K562 (cell line): Measurements from ENCODE around the gene LYPLA2. TPM values are rescaled to one million over a fixed set of nuclear protein-coding genes. Genes with fewer than 3 reads are reported as not detected.

Experiments
- ATF7 ChIP-seq: fragments of 450-650 bp; IDR thresholded peaks from 2 replicates; pipeline ENCODE4 v1.7.1; 2014; ENCODE audit warnings: mild to moderate bottlenecking, moderate library complexity
- BRCA1 ChIP-seq, 2 experiments: fragments of 450-650 bp in 1 of 2; sonication (generic) in 1 of 2; formaldehyde crosslinking in 1 of 2; IDR thresholded peaks; 2 replicates each; pipeline versions ENCODE4 v1.5.0 to v1.6.1; 2017 to 2020; ENCODE audit warnings: mild to moderate bottlenecking in 1 of 2, missing genetic modification reagents in 1 of 2
- CTBP1 ChIP-seq: fragments of 450-650 bp; IDR thresholded peaks from 2 replicates; pipeline ENCODE4 v1.6.1; 2016; ENCODE audit warnings: borderline replicate concordance
- DPF2 ChIP-seq: fragments of 450-650 bp; IDR thresholded peaks from 2 replicates; pipeline ENCODE4 v1.6.1; 2016
- ELF1 ChIP-seq: fragments of 200-800 bp; sonication (Bioruptor generic); IDR thresholded peaks from 2 replicates; pipeline ENCODE4 v1.6.1; 2016; ENCODE audit warnings: missing genetic modification characterization, missing compliant biosample characterization
- ESRRA ChIP-seq: fragments of 450-650 bp; IDR thresholded peaks from 2 replicates; pipeline ENCODE4 v1.6.1; 2014; ENCODE audit warnings: low read depth, mild to moderate bottlenecking, moderate library complexity, borderline replicate concordance
- HDAC6 ChIP-seq: IDR thresholded peaks from 2 replicates; pipeline ENCODE4 v1.6.1; 2012; ENCODE audit warnings: low read depth, mild to moderate bottlenecking, control low read depth, inconsistent platforms, low read length, moderate library complexity
- NEUROD1 ChIP-seq: fragments of 150-350 bp; IDR thresholded peaks from 2 replicates; pipeline ENCODE4 v1.6.1; 2014; ENCODE audit warnings: borderline replicate concordance, low read length, low read depth; ENCODE audit not compliant: partially characterized antibody
- NFATC3 ChIP-seq: fragments of 450-650 bp; IDR thresholded peaks from 2 replicates; pipeline ENCODE4 v1.6.1; 2017; ENCODE audit warnings: mild to moderate bottlenecking
- NONO ChIP-seq, 2 experiments: fragments of 200-400 bp in 1 of 2; fragments of 450-650 bp in 1 of 2; formaldehyde crosslinking in 1 of 2; IDR thresholded peaks; 2 replicates each; pipeline ENCODE4 v1.6.1; 2017; ENCODE audit warnings: low read depth in 2 of 2, mild to moderate bottlenecking in 2 of 2, moderate library complexity in 2 of 2, low read length in 1 of 2
- SLC30A9 ChIP-seq: fragments of 250-450 bp; sonication (Bioruptor Pico); IDR thresholded peaks from 2 replicates; pipeline ENCODE4 v1.8.0; 2022; ENCODE audit warnings: mild to moderate bottlenecking, moderate library complexity
- ZNF668 ChIP-seq: fragments of 250-450 bp; sonication (Bioruptor Pico); IDR thresholded peaks from 2 replicates; pipeline ENCODE4 v1.8.0; 2022; ENCODE audit warnings: mild to moderate bottlenecking, inconsistent platforms
- ZNF707 ChIP-seq: fragments of 250-450 bp; sonication (Bioruptor Pico); conservative IDR thresholded peaks from 2 replicates; pipeline ENCODE4 v1.8.0; 2022; ENCODE audit warnings: inconsistent platforms, mild to moderate bottlenecking, moderate library complexity
- ZNF780A ChIP-seq: fragments of 250-450 bp; sonication (Bioruptor Pico); IDR thresholded peaks from 2 replicates; pipeline ENCODE4 v1.5.0; 2021; ENCODE audit warnings: mild to moderate bottlenecking
- polyA plus RNA-seq, 8 experiments: library from polyadenylated mRNA; depleted of rRNA in 4 of 8; stranded (reverse) in 5 of 8; unstranded in 3 of 8; fragments of >200 nt; fragmentation: Nextera tagmentation in 2 of 8; fragmentation: Illumina TruSeq in 1 of 8; extraction: Ambion mirVana in 2 of 8; extraction: Trizol in 1 of 8; gene quantifications; 2 replicates each; pipeline versions ENCODE4 v1.2.1 to v1.2.3, GENCODE V29; 2011 to 2014; ENCODE audit warnings: inconsistent platforms in 1 of 8, missing spikeins in 1 of 8
- total RNA-seq, 7 experiments: library from RNA; depleted of rRNA in 6 of 7; stranded (reverse); fragments of >200 nt in 6 of 7; fragmentation: Illumina TruSeq in 2 of 7; extraction: Trizol in 2 of 7; gene quantifications; 2 replicates each; pipeline versions ENCODE4 v1.2.1 to v1.2.3, GENCODE V29; 2011 to 2021; ENCODE audit warnings: low replicate concordance in 1 of 7
- TF ChIP-seq, protein P1 (sequence below): fragments of 450-650 bp; formaldehyde crosslinking; IDR thresholded peaks from 2 replicates; pipeline ENCODE4 v1.4.0; 2022; ENCODE audit warnings: missing genetic modification characterization
- TF ChIP-seq, protein P2 (sequence below): sonication (generic); formaldehyde crosslinking; IDR thresholded peaks from 2 replicates; pipeline ENCODE4 v1.8.1; 2022; ENCODE audit warnings: missing genetic modification reagents
- TF ChIP-seq, protein P3 (sequence below), 2 experiments: fragments of 450-650 bp in 1 of 2; sonication (generic) in 1 of 2; formaldehyde crosslinking in 1 of 2; IDR thresholded peaks; 2 replicates each; pipeline versions ENCODE4 v1.7.1 to v1.9.0; 2016 to 2022; ENCODE audit warnings: inconsistent platforms in 1 of 2, mild to moderate bottlenecking in 1 of 2, missing genetic modification reagents in 1 of 2

The LYPLA2 gene
- total and polyA plus RNA-seq, 9 of the 15 experiments (the other 6 are each of a cell fraction or from before 2014, with no cell fraction given) = 3.9 to 128 (median 60.1) TPM

DNA sequence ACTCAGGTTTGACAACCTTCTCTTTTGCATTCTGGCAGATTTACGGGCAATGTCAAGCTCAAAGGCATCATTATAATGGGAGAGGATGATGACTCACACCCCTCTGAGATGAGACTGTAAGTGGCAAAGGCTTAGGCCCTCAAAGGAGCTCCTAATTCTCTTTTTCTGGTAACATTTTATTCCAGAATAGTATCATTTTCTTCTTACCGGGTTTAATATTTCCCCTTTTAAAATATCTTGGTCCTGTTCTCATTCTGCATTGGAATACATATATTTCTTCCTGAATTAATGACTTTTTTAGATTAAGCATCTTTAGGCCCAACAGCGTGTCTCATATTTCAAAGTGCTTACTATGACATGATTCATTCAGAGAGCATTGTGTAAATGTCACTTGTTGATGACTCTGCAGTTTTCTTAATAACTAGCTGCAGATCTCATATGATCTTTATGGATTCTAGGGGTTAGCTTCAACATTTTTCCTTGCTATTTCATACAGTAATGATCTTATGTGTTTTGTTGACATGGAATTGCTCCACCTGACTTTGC, 11.0 kb upstream of the LYPLA2 start (continued):
- TF ChIP-seq, protein P1, sequence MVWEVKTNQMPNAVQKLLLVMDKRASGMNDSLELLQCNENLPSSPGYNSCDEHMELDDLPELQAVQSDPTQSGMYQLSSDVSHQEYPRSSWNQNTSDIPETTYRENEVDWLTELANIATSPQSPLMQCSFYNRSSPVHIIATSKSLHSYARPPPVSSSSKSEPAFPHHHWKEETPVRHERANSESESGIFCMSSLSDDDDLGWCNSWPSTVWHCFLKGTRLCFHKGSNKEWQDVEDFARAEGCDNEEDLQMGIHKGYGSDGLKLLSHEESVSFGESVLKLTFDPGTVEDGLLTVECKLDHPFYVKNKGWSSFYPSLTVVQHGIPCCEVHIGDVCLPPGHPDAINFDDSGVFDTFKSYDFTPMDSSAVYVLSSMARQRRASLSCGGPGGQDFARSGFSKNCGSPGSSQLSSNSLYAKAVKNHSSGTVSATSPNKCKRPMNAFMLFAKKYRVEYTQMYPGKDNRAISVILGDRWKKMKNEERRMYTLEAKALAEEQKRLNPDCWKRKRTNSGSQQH = no peak
- TF ChIP-seq BRCA1 (IDR thresholded peaks at IDR 0.05) = no peak
- TF ChIP-seq BRCA1 (CRISPR knock-in tag; IDR thresholded peaks at IDR 0.05) = no peak
- no peak for TF ChIP-seq HDAC6
- peak; percentile 88 for TF ChIP-seq DPF2
- no peak for TF ChIP-seq ESRRA
- TF ChIP-seq NONO (IDR thresholded peaks at IDR 0.05; ENCODE audit: low read depth in 2 of 2, low read length in 1 of 2) = no peak
- TF ChIP-seq ZNF668 (CRISPR knock-in tag) = 0 out of 2 replicates have a peak, but pooled peaks have one; percentile 30
- TF ChIP-seq, protein P2, sequence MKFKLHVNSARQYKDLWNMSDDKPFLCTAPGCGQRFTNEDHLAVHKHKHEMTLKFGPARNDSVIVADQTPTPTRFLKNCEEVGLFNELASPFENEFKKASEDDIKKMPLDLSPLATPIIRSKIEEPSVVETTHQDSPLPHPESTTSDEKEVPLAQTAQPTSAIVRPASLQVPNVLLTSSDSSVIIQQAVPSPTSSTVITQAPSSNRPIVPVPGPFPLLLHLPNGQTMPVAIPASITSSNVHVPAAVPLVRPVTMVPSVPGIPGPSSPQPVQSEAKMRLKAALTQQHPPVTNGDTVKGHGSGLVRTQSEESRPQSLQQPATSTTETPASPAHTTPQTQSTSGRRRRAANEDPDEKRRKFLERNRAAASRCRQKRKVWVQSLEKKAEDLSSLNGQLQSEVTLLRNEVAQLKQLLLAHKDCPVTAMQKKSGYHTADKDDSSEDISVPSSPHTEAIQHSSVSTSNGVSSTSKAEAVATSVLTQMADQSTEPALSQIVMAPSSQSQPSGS = no peak
- TF ChIP-seq NFATC3 = 0 out of 2 replicates have a peak, but pooled peaks have one; percentile 34
- no peak for TF ChIP-seq SLC30A9 (CRISPR knock-in tag)
- no peak for TF ChIP-seq NEUROD1
- TF ChIP-seq CTBP1 = no peak
- TF ChIP-seq, protein P3, sequence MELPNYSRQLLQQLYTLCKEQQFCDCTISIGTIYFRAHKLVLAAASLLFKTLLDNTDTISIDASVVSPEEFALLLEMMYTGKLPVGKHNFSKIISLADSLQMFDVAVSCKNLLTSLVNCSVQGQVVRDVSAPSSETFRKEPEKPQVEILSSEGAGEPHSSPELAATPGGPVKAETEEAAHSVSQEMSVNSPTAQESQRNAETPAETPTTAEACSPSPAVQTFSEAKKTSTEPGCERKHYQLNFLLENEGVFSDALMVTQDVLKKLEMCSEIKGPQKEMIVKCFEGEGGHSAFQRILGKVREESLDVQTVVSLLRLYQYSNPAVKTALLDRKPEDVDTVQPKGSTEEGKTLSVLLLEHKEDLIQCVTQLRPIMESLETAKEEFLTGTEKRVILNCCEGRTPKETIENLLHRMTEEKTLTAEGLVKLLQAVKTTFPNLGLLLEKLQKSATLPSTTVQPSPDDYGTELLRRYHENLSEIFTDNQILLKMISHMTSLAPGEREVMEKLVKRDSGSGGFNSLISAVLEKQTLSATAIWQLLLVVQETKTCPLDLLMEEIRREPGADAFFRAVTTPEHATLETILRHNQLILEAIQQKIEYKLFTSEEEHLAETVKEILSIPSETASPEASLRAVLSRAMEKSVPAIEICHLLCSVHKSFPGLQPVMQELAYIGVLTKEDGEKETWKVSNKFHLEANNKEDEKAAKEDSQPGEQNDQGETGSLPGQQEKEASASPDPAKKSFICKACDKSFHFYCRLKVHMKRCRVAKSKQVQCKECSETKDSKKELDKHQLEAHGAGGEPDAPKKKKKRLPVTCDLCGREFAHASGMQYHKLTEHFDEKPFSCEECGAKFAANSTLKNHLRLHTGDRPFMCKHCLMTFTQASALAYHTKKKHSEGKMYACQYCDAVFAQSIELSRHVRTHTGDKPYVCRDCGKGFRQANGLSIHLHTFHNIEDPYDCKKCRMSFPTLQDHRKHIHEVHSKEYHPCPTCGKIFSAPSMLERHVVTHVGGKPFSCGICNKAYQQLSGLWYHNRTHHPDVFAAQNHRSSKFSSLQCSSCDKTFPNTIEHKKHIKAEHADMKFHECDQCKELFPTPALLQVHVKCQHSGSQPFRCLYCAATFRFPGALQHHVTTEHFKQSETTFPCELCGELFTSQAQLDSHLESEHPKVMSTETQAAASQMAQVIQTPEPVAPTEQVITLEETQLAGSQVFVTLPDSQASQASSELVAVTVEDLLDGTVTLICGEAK (IDR thresholded peaks at IDR 0.05) = no peak
- TF ChIP-seq, protein P3 (CRISPR knock-in tag; IDR thresholded peaks at IDR 0.05) = no peak
- TF ChIP-seq ZNF707 (CRISPR knock-in tag) = no peak
- TF ChIP-seq ATF7 = peak; percentile 20; the same call in 1 of the 2 replicates
- TF ChIP-seq ZNF780A (CRISPR knock-in tag) = no peak
- TF ChIP-seq ELF1 (tag) = no peak
